Measurements from ENCODE around the gene PRG2.
"Not testable (repeated sequence)": the region's sequence is repeated elsewhere in the genome, so short reads cannot be mapped to it uniquely, and the experiment has no call there.

PRG2 gene

GRCh38 chr11:57347336-57347735, 43.1 kb downstream of the PRG2 start:
- no peak for DNase-seq (ENCODE audit: low spot score)

- peak; percentile 73 for DNase-seq (ENCODE audit: low spot score)
Observed at GRCh38 chr11:57345555-57346211, 44.8 kb downstream of the PRG2 start.

GRCh38 chr11:57344826-57345225, 45.6 kb downstream of the PRG2 start:
- DNase-seq (ENCODE audit: low spot score), result no peak

- no peak for DNase-seq (ENCODE audit: low spot score)
Observed at GRCh38 chr11:57343825-57344224, 46.6 kb downstream of the PRG2 start.

- DNase-seq (ENCODE audit: low spot score), result no peak
Observed at GRCh38 chr11:57342702-57343101, 47.7 kb downstream of the PRG2 start.

GRCh38 chr11:57341250-57341808, 49.1 kb downstream of the PRG2 start:
- no peak for DNase-seq (ENCODE audit: low spot score)

- DNase-seq (ENCODE audit: low spot score), result no peak
Observed at GRCh38 chr11:57340039-57340615, 50.3 kb downstream of the PRG2 start.

- no peak for DNase-seq (ENCODE audit: low spot score)
Observed at GRCh38 chr11:57339328-57339727, 51.1 kb downstream of the PRG2 start.

GRCh38 chr11:57338142-57338541, 52.3 kb downstream of the PRG2 start, which contains the start of gene P2RX3:
Gene P2RX3, plus strand, starts transcription at chr11:57338352. Its CDS starts 199 bp downstream, at chr11:57338551.
- no peak for DNase-seq (ENCODE audit: low spot score)

GRCh38 chr11:57336856-57337255, 53.6 kb downstream of the PRG2 start:
- DNase-seq (ENCODE audit: low spot score), result not testable (repeated sequence)
